Activated CD8-positive, alpha-beta memory T cell treated with anti-CD3 and anti-CD28 coated beads, Interleukin-2, amount 50 U/mL, for 1 hour (primary cell): ENCODE results near the gene NKX6-2.
"Not testable (repeated sequence)": the region's sequence is repeated elsewhere in the genome, so short reads cannot be mapped to it uniquely, and the experiment has no call there.

ENCODE experiments used
- DNase-seq: peaks from one replicate; pipeline ENCODE4 v3.0.0-alpha.2; 2020; ENCODE audit errors: extremely low read depth

The NKX6-2 gene

GRCh38 chr10:132797986-132798385, 12.0 kb upstream of the NKX6-2 start:
- DNase-seq, result not testable (repeated sequence)

- DNase-seq, result no peak
Measured at GRCh38 chr10:132796846-132797245, 10.9 kb upstream of the NKX6-2 start.

GRCh38 chr10:132793871-132794849, 8.2 kb upstream of the NKX6-2 start:
- DNase-seq, result no peak

- no peak for DNase-seq
Measured at GRCh38 chr10:132793213-132793612, 7.3 kb upstream of the NKX6-2 start.

GRCh38 chr10:132792796-132793195, 6.8 kb upstream of the NKX6-2 start:
- DNase-seq, result no peak

- DNase-seq, result not testable (repeated sequence)
Measured at GRCh38 chr10:132792099-132792498, 6.2 kb upstream of the NKX6-2 start.

GRCh38 chr10:132790934-132791829, 5.2 kb upstream of the NKX6-2 start:
- no peak for DNase-seq

- no peak for DNase-seq
Measured at GRCh38 chr10:132790470-132790869, 4.5 kb upstream of the NKX6-2 start.

GRCh38 chr10:132789659-132790148, 3.8 kb upstream of the NKX6-2 start:
- no peak for DNase-seq

- no peak for DNase-seq
Measured at GRCh38 chr10:132788831-132789219, 2.9 kb upstream of the NKX6-2 start.

- no peak for DNase-seq
Measured at GRCh38 chr10:132788180-132788830, 2.4 kb upstream of the NKX6-2 start.

GRCh38 chr10:132787495-132788179, 1.7 kb upstream of the NKX6-2 start:
- DNase-seq, result no peak

GRCh38 chr10:132786884-132787494, 1.0 kb upstream of the NKX6-2 start:
- DNase-seq, result no peak

- no peak for DNase-seq
Measured at GRCh38 chr10:132786476-132786883, 533 bp upstream of the NKX6-2 start.

- no peak for DNase-seq
Measured at GRCh38 chr10:132784866-132785722, 853 bp downstream of the NKX6-2 start.

- DNase-seq, result no peak
Measured at GRCh38 chr10:132783940-132784865, 1.7 kb downstream of the NKX6-2 start.

GRCh38 chr10:132783165-132783939, 2.6 kb downstream of the NKX6-2 start:
- no peak for DNase-seq

- DNase-seq, result no peak
Measured at GRCh38 chr10:132781556-132781955, 4.4 kb downstream of the NKX6-2 start.
